Duodenal mucosa (tissue), 2 donors: Measurements from ENCODE around the gene STARD3.

Experiments
- H3K27ac ChIP-seq: one replicate; pipeline ENCODE4 v1.7.0; 2013; ENCODE audit warnings: low read depth, low read length
- H3K27me3 ChIP-seq, 2 donors: one replicate each; pipeline ENCODE4 v1.7.0; 2013; ENCODE audit warnings: low read length in 2 of 2, control low read depth in 1 of 2; ENCODE audit not compliant: insufficient read depth in 2 of 2, control insufficient read depth in 1 of 2
- H3K36me3 ChIP-seq, 2 donors: one replicate each; pipeline ENCODE4 v1.7.0; 2013; ENCODE audit warnings: low read length in 2 of 2, control low read depth in 1 of 2; ENCODE audit not compliant: insufficient read depth in 2 of 2, control insufficient read depth in 1 of 2
- H3K4me1 ChIP-seq, 2 donors: one replicate each; pipeline ENCODE4 v1.7.0; 2013; ENCODE audit warnings: low read length in 2 of 2, control low read depth in 1 of 2; ENCODE audit not compliant: insufficient read depth in 2 of 2, control insufficient read depth in 1 of 2
- H3K4me3 ChIP-seq, 2 donors: one replicate each; pipeline ENCODE4 v1.7.0; 2013; ENCODE audit warnings: low read length in 2 of 2, low read depth in 1 of 2
- H3K9ac ChIP-seq, 2 donors: one replicate each; pipeline ENCODE4 v1.7.0; 2013; ENCODE audit warnings: low read length in 2 of 2, low read depth in 1 of 2
- H3K9me3 ChIP-seq, 2 donors: one replicate each; pipeline ENCODE4 v1.7.0; 2013; ENCODE audit warnings: low read length in 2 of 2, control low read depth in 1 of 2; ENCODE audit not compliant: control insufficient read depth in 1 of 2

Gene STARD3

GRCh38 chr17:39665642-39666224, 28.8 kb downstream of the STARD3 start:
- H3K27ac ChIP-seq = no peak overlapping the region
- no peak overlapping the region for H3K4me3 ChIP-seq
- no peak overlapping the region for H3K9ac ChIP-seq
- peaks cover 14 to 19% of the 10 kb centered on the region in 2 donors for H3K27me3 ChIP-seq
- H3K4me1 ChIP-seq = peaks cover 34 to 37% of the 10 kb centered on the region in 2 donors
- H3K9me3 ChIP-seq = no peaks in the 10 kb centered on the region
- H3K36me3 ChIP-seq = peaks cover 6 to 15% of the 10 kb centered on the region in 2 donors

- no peak overlapping the region for H3K27ac ChIP-seq
- H3K9ac ChIP-seq = no peak overlapping the region
- H3K9me3 ChIP-seq = no peaks in the 10 kb centered on the region
- peaks cover 38% of the 10 kb centered on the region in 2 donors for H3K4me1 ChIP-seq
- H3K36me3 ChIP-seq = peaks cover 3 to 13% of the 10 kb centered on the region in 2 donors
- no peak overlapping the region for H3K4me3 ChIP-seq
- peaks cover 14 to 23% of the 10 kb centered on the region in 2 donors for H3K27me3 ChIP-seq
These were observed 29.3 kb downstream of the STARD3 start for GRCh38 chr17:39666231-39666600.

GRCh38 chr17:39666601-39667261, 29.8 kb downstream of the STARD3 start:
- peaks cover 43% of the 10 kb centered on the region in 2 donors for H3K4me1 ChIP-seq
- peaks cover under 1 to 10% of the 10 kb centered on the region in 2 donors for H3K36me3 ChIP-seq
- peaks cover 18 to 26% of the 10 kb centered on the region in 2 donors for H3K27me3 ChIP-seq
- no peak overlapping the region for H3K4me3 ChIP-seq
- no peak overlapping the region for H3K27ac ChIP-seq
- H3K9ac ChIP-seq = peak overlapping the region; percentile 6 to 11
- H3K9me3 ChIP-seq = no peaks in the 10 kb centered on the region

- Histone ChIP-seq H3K9ac (peak overlapping the region; percentile 6 to 11), H3K27me3 (peaks cover 21 to 33% of the 10 kb centered on the region in 2 donors), H3K4me1 (peaks cover 43 to 46% of the 10 kb centered on the region in 2 donors), H3K9me3 (no peaks in the 10 kb centered on the region), H3K4me3 (no peak overlapping the region), H3K36me3 (peaks cover 0 to 6% of the 10 kb centered on the region in 2 donors), H3K27ac (no peak overlapping the region)
These were observed 30.5 kb downstream of the STARD3 start for GRCh38 chr17:39667262-39667944.

GRCh38 chr17:39667945-39668924, 31.3 kb downstream of the STARD3 start, which contains the start of gene PNMT:
TSS of gene PNMT (plus strand) at chr17:39668453. CDS start at chr17:39668476, 23 bp downstream.
- Histone ChIP-seq H3K4me1 (peaks cover 37 to 41% of the 10 kb centered on the region in 2 donors), H3K9ac (peak within 1 kb of the TSS; percentile 6 to 11), H3K27me3 (peaks cover 21 to 33% of the 10 kb centered on the region in 2 donors), H3K27ac (no peak within 1 kb of the TSS), H3K9me3 (no peaks in the 10 kb centered on the region), H3K4me3 (peak within 1 kb of the TSS in 1 of 2 donors; percentile 43), H3K36me3 (no peaks in the 10 kb centered on the region)

GRCh38 chr17:39669897-39670735, 33.2 kb downstream of the STARD3 start:
- no peak overlapping the region for H3K4me3 ChIP-seq
- H3K9me3 ChIP-seq = no peaks in the 10 kb centered on the region
- H3K4me1 ChIP-seq = peaks cover 32 to 40% of the 10 kb centered on the region in 2 donors
- no peak overlapping the region for H3K9ac ChIP-seq
- peaks cover 21 to 33% of the 10 kb centered on the region in 2 donors for H3K27me3 ChIP-seq
- H3K36me3 ChIP-seq = no peaks in the 10 kb centered on the region
- H3K27ac ChIP-seq = no peak overlapping the region

- peaks cover 38 to 46% of the 10 kb centered on the region in 2 donors for H3K4me1 ChIP-seq
- peaks cover 18 to 33% of the 10 kb centered on the region in 2 donors for H3K27me3 ChIP-seq
- no peak overlapping the region for H3K27ac ChIP-seq
- H3K4me3 ChIP-seq = no peak overlapping the region
- H3K9me3 ChIP-seq = no peaks in the 10 kb centered on the region
- H3K9ac ChIP-seq = no peak overlapping the region
- no peaks in the 10 kb centered on the region for H3K36me3 ChIP-seq
These were observed 33.8 kb downstream of the STARD3 start for GRCh38 chr17:39670746-39671145.

GRCh38 chr17:39671651-39672521, 34.9 kb downstream of the STARD3 start:
- Histone ChIP-seq H3K9me3 (no peaks in the 10 kb centered on the region), H3K27me3 (peaks cover 9 to 21% of the 10 kb centered on the region in 2 donors), H3K9ac (peak overlapping the region; percentile 20 to 43), H3K36me3 (no peaks in the 10 kb centered on the region), H3K4me1 (peaks cover 45 to 56% of the 10 kb centered on the region in 2 donors), H3K27ac (peak overlapping the region; percentile 81), H3K4me3 (peak overlapping the region in 1 of 2 donors; percentile 16)
